GM19463 (cell line): ENCODE measurements around the gene SLIT3.

Experiments used
- ATAC-seq: cut with Tn5 transposase; IDR thresholded peaks from one replicate; pipeline ENCODE4 v1.9.1; 2021; ENCODE audit warnings: mild to moderate bottlenecking, moderate library complexity; ENCODE audit not compliant: unreplicated experiment

The SLIT3 gene

GRCh38 chr5:168976311-168976970 is 324.5 kb downstream of the SLIT3 start:
- no peak for ATAC-seq

GRCh38 chr5:168975331-168975730 is 325.6 kb downstream of the SLIT3 start:
- no peak for ATAC-seq

GRCh38 chr5:168974082-168974481 is 326.9 kb downstream of the SLIT3 start:
- no peak for ATAC-seq

- ATAC-seq: no peak
Measured at GRCh38 chr5:168972731-168973130, 328.2 kb downstream of the SLIT3 start.

GRCh38 chr5:168971100-168971499 is 329.8 kb downstream of the SLIT3 start:
- ATAC-seq: no peak

- ATAC-seq: no peak
Measured at GRCh38 chr5:168969326-168969886, 331.5 kb downstream of the SLIT3 start.

- ATAC-seq: no peak
Measured at GRCh38 chr5:168967882-168968620, 332.9 kb downstream of the SLIT3 start.

- ATAC-seq: no peak
Measured at GRCh38 chr5:168965638-168966037, 335.3 kb downstream of the SLIT3 start.

GRCh38 chr5:168964182-168964581 is 336.8 kb downstream of the SLIT3 start:
- ATAC-seq: no peak

- no peak for ATAC-seq
Measured at GRCh38 chr5:168962306-168962705, 338.6 kb downstream of the SLIT3 start.

- no peak for ATAC-seq
Measured at GRCh38 chr5:168961681-168962080, 339.3 kb downstream of the SLIT3 start.

GRCh38 chr5:168960497-168960896 is 340.4 kb downstream of the SLIT3 start:
- ATAC-seq: no peak

GRCh38 chr5:168953351-168953750 is 347.6 kb downstream of the SLIT3 start:
- ATAC-seq: no peak

GRCh38 chr5:168952196-168952595 is 348.7 kb downstream of the SLIT3 start:
- ATAC-seq: no peak

GRCh38 chr5:168951769-168952168 is 349.2 kb downstream of the SLIT3 start:
- ATAC-seq: no peak

- ATAC-seq: no peak
Measured at GRCh38 chr5:168951356-168951755, 349.6 kb downstream of the SLIT3 start.

- peak; percentile 51 for ATAC-seq
Measured at GRCh38 chr5:168950241-168950951, 350.5 kb downstream of the SLIT3 start.

GRCh38 chr5:168948746-168949145 is 352.2 kb downstream of the SLIT3 start:
- ATAC-seq: no peak

- peak; percentile 65 for ATAC-seq
Measured at GRCh38 chr5:168947212-168947868, 353.6 kb downstream of the SLIT3 start.

GRCh38 chr5:168946363-168946762 is 354.6 kb downstream of the SLIT3 start:
- ATAC-seq: no peak

GRCh38 chr5:168944004-168944403 is 356.9 kb downstream of the SLIT3 start:
- no peak for ATAC-seq
